ENCODE data around the gene C2orf81.
A peak's percentile ranks its signal among the peaks of the same experiment; 100 is the strongest.

Gene C2orf81

DNA sequence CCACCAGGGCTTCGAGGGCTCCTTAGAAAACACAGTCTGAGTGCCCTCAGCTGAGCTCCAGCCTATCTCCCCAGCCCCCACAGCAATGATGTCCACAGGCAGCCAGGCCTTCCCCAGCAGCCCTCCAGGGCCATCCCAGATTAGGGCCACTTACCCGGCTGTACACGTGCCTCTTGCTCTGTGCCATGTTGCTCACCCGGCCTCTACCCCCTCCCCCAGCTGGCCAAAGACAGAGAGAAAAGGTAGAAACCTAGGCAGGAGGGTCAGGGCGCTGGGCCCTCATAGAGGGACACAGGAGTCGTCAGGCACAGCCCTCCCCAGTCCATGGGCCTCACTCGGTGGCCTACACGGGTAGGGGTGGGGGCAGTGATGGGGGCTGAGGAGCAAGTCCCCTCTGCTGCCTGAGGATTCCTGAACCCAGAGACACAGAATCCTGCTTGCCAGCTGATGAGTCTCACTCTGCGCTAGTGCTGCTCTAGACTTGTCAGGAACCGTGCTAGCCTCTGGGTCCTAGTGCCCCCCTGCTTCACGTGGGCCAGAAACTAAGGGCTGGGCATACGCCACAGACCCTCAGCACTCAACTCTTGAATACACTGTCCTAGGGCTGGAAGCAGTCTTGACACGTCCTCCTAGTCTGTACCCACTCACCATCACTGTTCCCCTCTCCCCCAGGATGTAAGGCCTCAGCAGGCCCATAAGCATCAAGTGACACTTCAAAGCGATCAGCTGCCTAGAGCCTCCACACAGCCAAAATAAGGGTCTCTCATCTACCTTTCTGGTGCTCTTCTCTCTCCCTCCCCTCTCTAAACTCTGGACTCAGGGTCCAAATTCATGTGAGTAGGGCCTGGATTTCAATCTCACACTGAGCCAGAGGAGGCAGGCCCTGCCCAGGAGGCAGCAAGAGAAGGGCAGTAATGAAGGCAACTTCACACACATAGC lies 41.3 kb downstream of the C2orf81 start, which contains the start of gene DCTN1:
Gene DCTN1 (minus strand): TSS at position 461 of the 939 bp plus-strand sequence. CDS start 274 bp downstream, at position 187.
- H3K27ac ChIP-seq: no peak within 1 kb of the TSS
- no peak for TF ChIP-seq ZFX (IDR thresholded peaks at IDR 0.05; ENCODE audit: borderline replicate concordance)
- TF ChIP-seq, protein P1, sequence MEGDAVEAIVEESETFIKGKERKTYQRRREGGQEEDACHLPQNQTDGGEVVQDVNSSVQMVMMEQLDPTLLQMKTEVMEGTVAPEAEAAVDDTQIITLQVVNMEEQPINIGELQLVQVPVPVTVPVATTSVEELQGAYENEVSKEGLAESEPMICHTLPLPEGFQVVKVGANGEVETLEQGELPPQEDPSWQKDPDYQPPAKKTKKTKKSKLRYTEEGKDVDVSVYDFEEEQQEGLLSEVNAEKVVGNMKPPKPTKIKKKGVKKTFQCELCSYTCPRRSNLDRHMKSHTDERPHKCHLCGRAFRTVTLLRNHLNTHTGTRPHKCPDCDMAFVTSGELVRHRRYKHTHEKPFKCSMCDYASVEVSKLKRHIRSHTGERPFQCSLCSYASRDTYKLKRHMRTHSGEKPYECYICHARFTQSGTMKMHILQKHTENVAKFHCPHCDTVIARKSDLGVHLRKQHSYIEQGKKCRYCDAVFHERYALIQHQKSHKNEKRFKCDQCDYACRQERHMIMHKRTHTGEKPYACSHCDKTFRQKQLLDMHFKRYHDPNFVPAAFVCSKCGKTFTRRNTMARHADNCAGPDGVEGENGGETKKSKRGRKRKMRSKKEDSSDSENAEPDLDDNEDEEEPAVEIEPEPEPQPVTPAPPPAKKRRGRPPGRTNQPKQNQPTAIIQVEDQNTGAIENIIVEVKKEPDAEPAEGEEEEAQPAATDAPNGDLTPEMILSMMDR (IDR thresholded peaks at IDR 0.05): no peak

DNA sequence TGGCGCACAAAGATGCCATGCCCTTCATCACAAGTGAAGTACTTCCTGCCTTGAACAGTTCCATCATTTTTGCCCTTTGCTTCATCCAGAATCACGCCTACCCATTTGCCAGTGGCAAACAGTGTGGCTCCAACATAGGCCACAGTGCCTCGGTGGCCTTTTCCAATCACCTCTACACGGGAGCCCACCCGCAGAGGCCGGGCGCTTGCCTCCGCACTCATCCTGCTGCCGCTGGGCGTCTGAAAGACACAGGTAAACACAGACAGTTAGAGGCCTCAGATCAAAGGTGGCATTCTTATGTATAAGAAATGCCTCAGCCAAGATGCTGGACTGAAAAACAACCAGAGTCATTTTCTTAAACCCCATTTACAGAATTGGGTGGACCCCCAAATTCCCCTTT lies 43.4 kb downstream of the C2orf81 start:
- TF ChIP-seq ZFX (IDR thresholded peaks at IDR 0.05; ENCODE audit: borderline replicate concordance): no peak
- TF ChIP-seq, protein P1 (IDR thresholded peaks at IDR 0.05): no peak

DNA sequence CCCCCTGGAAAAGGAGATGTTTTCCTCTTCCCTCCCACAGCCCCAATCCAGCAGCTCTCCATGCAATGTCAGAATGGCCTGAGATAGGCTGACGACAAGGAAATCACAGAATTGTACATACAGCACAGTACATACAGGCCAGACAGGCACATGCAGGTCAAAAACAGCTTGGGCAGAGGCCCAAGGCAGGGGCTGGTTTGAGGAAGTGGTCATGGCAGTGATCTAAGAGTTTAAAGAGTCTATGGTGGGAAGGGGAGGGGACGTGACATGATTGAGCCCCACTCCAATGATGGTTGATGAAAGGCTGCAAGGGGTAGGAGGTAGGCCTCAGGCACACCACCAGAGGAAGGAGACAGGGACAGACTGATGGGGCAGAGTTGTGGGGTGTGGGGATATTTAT lies 45.6 kb downstream of the C2orf81 start:
- 0 out of 2 replicates have a peak overlapping the region, but pooled peaks have one; percentile 67 for H3K27ac ChIP-seq
- TF ChIP-seq ZFX (IDR thresholded peaks at IDR 0.05; ENCODE audit: borderline replicate concordance): no peak
- TF ChIP-seq, protein P1 (IDR thresholded peaks at IDR 0.05): no peak

More for the DNA sequence above, 43.4 kb downstream of the C2orf81 start:
- H3K27ac ChIP-seq: no peak overlapping the region

DNA sequence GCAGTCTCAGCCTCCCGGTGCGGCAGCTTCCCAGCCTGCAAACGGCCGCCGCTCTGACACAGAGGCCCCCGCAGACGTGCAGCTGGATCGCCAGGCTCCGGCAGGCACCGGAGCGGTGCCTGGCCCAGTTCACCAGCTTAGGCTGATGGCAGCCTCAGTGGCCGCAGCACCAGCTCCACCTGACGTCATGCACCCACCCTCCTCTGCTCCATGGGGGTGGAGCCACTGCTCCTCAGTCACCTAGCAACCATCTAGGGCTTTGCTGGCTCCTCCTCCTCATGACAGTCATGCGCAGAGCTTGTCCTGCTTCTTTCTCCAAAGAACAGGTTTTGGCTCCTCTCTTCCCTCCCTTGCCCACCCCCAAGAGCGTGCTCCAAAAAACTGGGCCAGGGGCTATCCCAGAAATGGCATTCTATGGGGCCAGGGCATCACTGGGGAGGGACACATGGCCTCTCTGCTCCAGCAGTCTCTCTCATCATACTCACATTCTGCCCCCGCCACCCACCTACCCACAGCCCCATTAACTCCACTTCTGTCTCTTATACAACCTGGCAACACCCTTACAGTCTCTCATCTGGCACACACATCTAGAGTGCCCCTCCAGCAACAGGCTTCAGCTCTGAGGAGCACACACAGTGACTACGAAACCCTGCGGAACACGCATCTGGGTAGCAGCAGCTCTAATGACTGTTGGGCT lies 46.8 kb downstream of the C2orf81 start:
- peak overlapping the region; percentile 67 for H3K27ac ChIP-seq

DNA sequence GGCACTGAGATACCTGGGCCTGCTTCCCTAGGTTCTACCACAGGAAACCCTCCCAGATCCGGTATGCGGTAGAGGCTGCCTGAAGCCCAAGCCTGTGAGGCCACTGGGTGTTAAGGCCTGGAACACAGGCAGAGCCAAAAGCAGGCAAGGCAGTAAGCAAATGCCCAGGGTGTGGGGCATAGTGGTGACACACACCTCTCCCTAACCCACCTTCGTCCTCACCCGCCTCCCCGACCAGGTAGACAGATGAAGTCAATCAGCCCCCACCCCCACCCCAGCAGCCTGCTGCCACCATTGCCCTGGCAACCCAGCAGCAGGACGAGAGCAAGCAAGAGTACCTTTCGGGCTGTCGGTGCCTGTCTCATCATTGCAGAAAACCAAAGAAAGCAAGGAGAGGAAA lies 47.4 kb downstream of the C2orf81 start:
- H3K27ac ChIP-seq: peak overlapping the region; percentile 67
- TF ChIP-seq ZFX (IDR thresholded peaks at IDR 0.05; ENCODE audit: borderline replicate concordance): no peak
- TF ChIP-seq, protein P1 (IDR thresholded peaks at IDR 0.05): no peak

More for the DNA sequence above, 46.8 kb downstream of the C2orf81 start:
- TF ChIP-seq, protein P1 (IDR thresholded peaks at IDR 0.05): no peak
- TF ChIP-seq ZFX (IDR thresholded peaks at IDR 0.05; ENCODE audit: borderline replicate concordance): no peak

DNA sequence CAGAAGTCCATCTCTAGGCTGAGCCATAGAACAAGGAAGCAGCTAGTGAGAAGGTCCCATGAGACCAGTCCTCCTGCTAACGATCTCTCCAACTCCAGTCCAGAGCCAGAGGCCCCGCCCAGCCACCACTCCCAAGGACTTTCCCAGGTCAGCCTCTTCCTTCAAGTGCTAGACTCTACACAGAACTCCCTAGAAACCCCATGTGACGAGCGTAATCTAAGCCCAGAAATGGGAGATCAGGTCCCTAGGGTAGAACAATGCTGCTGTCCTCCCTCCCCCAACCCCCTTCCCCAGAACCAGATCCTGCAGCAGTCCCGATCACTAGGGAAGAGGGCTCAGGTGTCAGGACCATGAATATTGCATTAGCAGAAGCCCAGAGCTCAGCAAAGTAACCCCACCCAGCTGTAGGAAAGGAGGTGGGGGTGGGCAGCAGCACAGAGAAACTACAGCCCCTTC lies 48.2 kb downstream of the C2orf81 start:
- H3K27ac ChIP-seq: peak overlapping the region; percentile 67
- TF ChIP-seq, protein P1 (IDR thresholded peaks at IDR 0.05): no peak
- no peak for TF ChIP-seq ZFX (IDR thresholded peaks at IDR 0.05; ENCODE audit: borderline replicate concordance)

Measured in 22Rv1 (cell line).